Neural progenitor cell (in vitro differentiated cells): ENCODE data around the gene STX16. TPM values are rescaled to one million over a fixed set of nuclear protein-coding genes. Genes with fewer than 3 reads are reported as not detected.

ENCODE experiments used
- DNase-seq: peaks from one replicate; pipeline ENCODE4 v3.0.0-alpha.2; 2016; ENCODE audit warnings: low spot score
- H2AFZ ChIP-seq: fragments of 200-600 bp; sonication (generic); replicated peaks from 2 replicates; pipeline ENCODE4 v1.6.1; 2016; ENCODE audit warnings: antibody characterized with exemption
- H3F3A ChIP-seq: fragments of 200-600 bp; sonication (generic); 2 replicates; pipeline ENCODE4 v1.6.1; 2016; ENCODE audit warnings: antibody characterized with exemption, low read depth
- H3K27ac ChIP-seq: fragments of 200-600 bp; sonication (generic); 2 replicates; pipeline ENCODE4 v1.5.1; 2016; ENCODE audit warnings: mild to moderate bottlenecking
- H3K27me3 ChIP-seq: fragments of 200-600 bp; sonication (generic); 2 replicates; pipeline ENCODE4 v1.6.1; 2016; ENCODE audit warnings: mild to moderate bottlenecking, moderate library complexity
- H3K36me3 ChIP-seq: fragments of 200-600 bp; sonication (generic); 2 replicates; pipeline ENCODE4 v1.5.1; 2016
- H3K4me1 ChIP-seq: fragments of 200-600 bp; sonication (generic); 2 replicates; pipeline ENCODE4 v1.6.1; 2016; ENCODE audit warnings: mixed run types
- H3K4me2 ChIP-seq: fragments of 200-600 bp; sonication (generic); 2 replicates; pipeline ENCODE4 v1.6.1; 2016
- H3K4me3 ChIP-seq: fragments of 200-600 bp; sonication (generic); 2 replicates; pipeline ENCODE4 v1.5.1; 2016
- H3K79me2 ChIP-seq: fragments of 200-600 bp; sonication (generic); 2 replicates; pipeline ENCODE4 v1.6.1; 2016; ENCODE audit warnings: low read depth
- H3K9ac ChIP-seq: fragments of 200-600 bp; sonication (generic); 2 replicates; pipeline ENCODE4 v1.6.1; 2016
- H3K9me3 ChIP-seq: fragments of 200-600 bp; sonication (generic); 2 replicates; pipeline ENCODE4 v1.5.1; 2016; ENCODE audit warnings: low read depth
- H4K20me1 ChIP-seq: fragments of 200-600 bp; sonication (generic); 2 replicates; pipeline ENCODE4 v1.6.1; 2016; ENCODE audit warnings: low read depth
- H3K27ac Mint-ChIP-seq: 3 replicates; pipeline ENCODE4 v1.8.0; 2021; ENCODE audit warnings: mixed read lengths
- H3K27me3 Mint-ChIP-seq: 2 replicates; pipeline ENCODE4 v1.8.0; 2022; ENCODE audit warnings: low read depth, mild to moderate bottlenecking, inconsistent platforms, moderate library complexity, mixed read lengths; ENCODE audit not compliant: insufficient read depth
- H3K36me3 Mint-ChIP-seq: 3 replicates; pipeline ENCODE4 v1.8.0; 2021; ENCODE audit warnings: mixed read lengths
- H3K4me1 Mint-ChIP-seq: 3 replicates; pipeline ENCODE4 v1.8.0; 2021; ENCODE audit warnings: mixed read lengths
- H3K4me3 Mint-ChIP-seq: 3 replicates; pipeline ENCODE4 v1.8.0; 2021; ENCODE audit warnings: mild to moderate bottlenecking, moderate library complexity, mixed read lengths
- H3K9me3 Mint-ChIP-seq: 3 replicates; pipeline ENCODE4 v1.8.0; 2020; ENCODE audit warnings: mixed read lengths
- CTCF ChIP-seq: fragments of 200-600 bp; sonication (generic); IDR thresholded peaks from 2 replicates; pipeline ENCODE4 v1.5.1; 2017; ENCODE audit warnings: antibody characterized with exemption, mild to moderate bottlenecking
- EZH2 ChIP-seq: fragments of 200-600 bp; sonication (generic); IDR thresholded peaks from 2 replicates; pipeline ENCODE4 v1.6.1; 2017; ENCODE audit warnings: antibody characterized with exemption, mild to moderate bottlenecking, moderate library complexity
- EZH2phosphoT487 ChIP-seq: fragments of 200-600 bp; sonication (generic); IDR thresholded peaks from 2 replicates; pipeline ENCODE4 v1.6.1; 2017; ENCODE audit warnings: antibody characterized with exemption
- total RNA-seq: library from RNA; depleted of rRNA; stranded (reverse); fragments of >200 nt; gene quantifications from 2 replicates; pipeline ENCODE4 v1.2.3, GENCODE V29; 2015; ENCODE audit warnings: low replicate concordance

Gene STX16
- total RNA-seq, 1 donor from 2014 or later = 46.6 TPM

- Mint-ChIP-seq H3K4me3 (no peak overlapping the region), H3K4me1 (peaks cover 23% of the 10 kb centered on the region), H3K27me3 (peaks cover 7% of the 10 kb centered on the region), H3K9me3 (no peaks in the 10 kb centered on the region), H3K27ac (peak overlapping the region; percentile 46), H3K36me3 (no peaks in the 10 kb centered on the region)
- no peak for DNase-seq
- Histone ChIP-seq H3K4me2 (no peak overlapping the region), H3K9ac (no peak overlapping the region), H3K4me3 (no peak overlapping the region), H4K20me1 (no peaks in the 10 kb centered on the region), H3K79me2 (no peaks in the 10 kb centered on the region), H2AFZ (no peak overlapping the region), H3K9me3 (no peaks in the 10 kb centered on the region), H3F3A (no peaks in the 10 kb centered on the region), H3K4me1 (peaks cover 7% of the 10 kb centered on the region), H3K27ac (no peak overlapping the region), H3K36me3 (no peaks in the 10 kb centered on the region), H3K27me3 (no peaks in the 10 kb centered on the region)
- no peak for TF ChIP-seq EZH2phosphoT487
- TF ChIP-seq EZH2 = no peak
These were observed 68.2 kb downstream of the STX16 start for GRCh38 chr20:58719258-58719657.

- H4K20me1 ChIP-seq = no peaks in the 10 kb centered on the region
- no peaks in the 10 kb centered on the region for H3K36me3 Mint-ChIP-seq
- peaks cover 23% of the 10 kb centered on the region for H3K4me1 Mint-ChIP-seq
- no peak overlapping the region for H3K4me3 ChIP-seq
- H3K27me3 ChIP-seq = no peaks in the 10 kb centered on the region
- peaks cover 7% of the 10 kb centered on the region for H3K4me1 ChIP-seq
- no peak overlapping the region for H3K9ac ChIP-seq
- H3K27me3 Mint-ChIP-seq = peaks cover 10% of the 10 kb centered on the region
- H3K27ac Mint-ChIP-seq = no peak overlapping the region
- H2AFZ ChIP-seq = no peak overlapping the region
- H3K9me3 Mint-ChIP-seq = no peaks in the 10 kb centered on the region
- no peaks in the 10 kb centered on the region for H3K79me2 ChIP-seq
- no peak overlapping the region for H3K27ac ChIP-seq
- no peaks in the 10 kb centered on the region for H3K9me3 ChIP-seq
- TF ChIP-seq CTCF (no peak), EZH2phosphoT487 (no peak), EZH2 (no peak)
- H3K36me3 ChIP-seq = no peaks in the 10 kb centered on the region
- no peaks in the 10 kb centered on the region for H3F3A ChIP-seq
- H3K4me3 Mint-ChIP-seq = no peak overlapping the region
- no peak overlapping the region for H3K4me2 ChIP-seq
- no peak for DNase-seq
These were observed 68.9 kb downstream of the STX16 start for GRCh38 chr20:58719971-58720371.

- H3K27me3 Mint-ChIP-seq = peaks cover 7% of the 10 kb centered on the region
- no peak for DNase-seq
These were observed 69.8 kb downstream of the STX16 start for GRCh38 chr20:58720890-58721289.

More at GRCh38 chr20:58720890-58721289, 69.8 kb downstream of the STX16 start:
- no peak overlapping the region for H3K4me3 Mint-ChIP-seq
- H3K27ac Mint-ChIP-seq = no peak overlapping the region
- no peak overlapping the region for H3K27ac ChIP-seq
- H3K9me3 ChIP-seq = no peaks in the 10 kb centered on the region
- H3F3A ChIP-seq = no peaks in the 10 kb centered on the region
- H3K36me3 Mint-ChIP-seq = no peaks in the 10 kb centered on the region
- no peaks in the 10 kb centered on the region for H3K79me2 ChIP-seq
- no peak overlapping the region for H3K4me2 ChIP-seq
- H3K9ac ChIP-seq = no peak overlapping the region
- TF ChIP-seq EZH2phosphoT487 (no peak), CTCF (no peak)
- H2AFZ ChIP-seq = no peak overlapping the region
- peaks cover 7% of the 10 kb centered on the region for H3K4me1 ChIP-seq
- no peaks in the 10 kb centered on the region for H3K36me3 ChIP-seq
- no peaks in the 10 kb centered on the region for H3K9me3 Mint-ChIP-seq
- H3K27me3 ChIP-seq = no peaks in the 10 kb centered on the region
- H3K4me1 Mint-ChIP-seq = peaks cover 18% of the 10 kb centered on the region
- H4K20me1 ChIP-seq = no peaks in the 10 kb centered on the region
- H3K4me3 ChIP-seq = no peak overlapping the region
